Adrenal gland (tissue), 5 donors: ENCODE results near the gene NEMP1.

Source experiments
- CTCF ChIP-seq, 6 experiments: fragments of 450-650 bp in 4 of 6; fragments of 200-600 bp in 2 of 6; sonication (generic) in 1 of 6; IDR thresholded peaks; 1 replicate in 5 of 6; 2 replicates in 1 of 6; pipeline versions ENCODE4 v1.5.1 to v1.8.0; 2016 to 2021; ENCODE audit warnings: antibody characterized with exemption in 6 of 6, mild to moderate bottlenecking in 2 of 6, moderate library complexity in 1 of 6
- POLR2A ChIP-seq, 2 donors: fragments of 450-650 bp; IDR thresholded peaks; one replicate each; pipeline ENCODE4 v1.6.1; 2017; ENCODE audit warnings: antibody characterized with exemption in 2 of 2, mild to moderate bottlenecking in 2 of 2, moderate library complexity in 1 of 2
- donor health status: DM: no; HTN: no; CAD: no.

GRCh38 chr12:57095440-57095839 lies 16.8 kb upstream of the NEMP1 start:
- no peak for TF ChIP-seq POLR2A (IDR thresholded peaks at IDR 0.05)
- TF ChIP-seq CTCF (IDR thresholded peaks at IDR 0.05) = no peak
